Liver (tissue), 9 donors: Measurements from ENCODE around the gene TMEM44. TPM values are rescaled to one million over a fixed set of nuclear protein-coding genes. Genes with fewer than 3 reads are reported as not detected.

ENCODE experiments used
- DNase-seq: peaks from one replicate; pipeline ENCODE4 v3.0.0-alpha.2; 2017; ENCODE audit warnings: low spot score
- H3K27ac ChIP-seq, 2 donors: one replicate each; pipeline ENCODE4 v1.7.0; 2013; ENCODE audit warnings: inconsistent platforms in 2 of 2, low read length in 2 of 2, control low read depth in 1 of 2, low read depth in 1 of 2, mild to moderate bottlenecking in 1 of 2
- H3K27me3 ChIP-seq, 4 donors: one replicate each; pipeline versions ENCODE4 v1.6.1 to v1.7.0; 2013; ENCODE audit warnings: low read length in 3 of 4, inconsistent platforms in 1 of 4, mild to moderate bottlenecking in 1 of 4, moderate library complexity in 1 of 4; ENCODE audit not compliant: control insufficient read depth in 4 of 4, insufficient read depth in 4 of 4
- H3K36me3 ChIP-seq, 4 donors: one replicate each; pipeline versions ENCODE4 v1.6.1 to v1.7.0; 2013; ENCODE audit warnings: low read length in 3 of 4, mild to moderate bottlenecking in 3 of 4, low read depth in 1 of 4, moderate library complexity in 1 of 4; ENCODE audit not compliant: control insufficient read depth in 4 of 4, insufficient read depth in 3 of 4
- H3K4me1 ChIP-seq, 4 donors: one replicate each; pipeline versions ENCODE4 v1.6.1 to v1.7.0; 2013; ENCODE audit warnings: low read length in 3 of 4, mild to moderate bottlenecking in 3 of 4, moderate library complexity in 1 of 4; ENCODE audit not compliant: control insufficient read depth in 4 of 4, insufficient read depth in 4 of 4
- H3K4me3 ChIP-seq, 3 donors: one replicate each; pipeline versions ENCODE4 v1.6.1 to v1.7.0; 2013; ENCODE audit warnings: low read length in 3 of 3, control low read depth in 1 of 3, low read depth in 1 of 3, mild to moderate bottlenecking in 1 of 3
- H3K9ac ChIP-seq, 2 donors: one replicate each; pipeline ENCODE4 v1.7.0; 2013; ENCODE audit warnings: low read length in 2 of 2, mild to moderate bottlenecking in 2 of 2, moderate library complexity in 2 of 2, control low read depth in 1 of 2, low read depth in 1 of 2
- H3K9me3 ChIP-seq, 4 donors: one replicate each; pipeline versions ENCODE4 v1.6.1 to v1.7.0; 2013; ENCODE audit warnings: low read length in 3 of 4; ENCODE audit not compliant: control insufficient read depth in 4 of 4
- ATF3 ChIP-seq: IDR thresholded peaks from 2 replicates; pipeline ENCODE4 v1.6.1; 2016; ENCODE audit warnings: antibody characterized with exemption
- CTCF ChIP-seq: fragments of 150-350 bp; IDR thresholded peaks from 2 replicates; pipeline ENCODE4 v1.5.1; 2017; ENCODE audit warnings: improper control_type of control experiment, low read depth, low read length; ENCODE audit not compliant: missing input control
- EGR1 ChIP-seq, 2 donors: IDR thresholded peaks; 2 replicates each; pipeline ENCODE4 v1.6.1; 2016 to 2018; ENCODE audit warnings: antibody characterized with exemption in 2 of 2, low read depth in 2 of 2
- FOXA1 ChIP-seq: IDR thresholded peaks from 2 replicates; pipeline ENCODE4 v1.6.1; 2016; ENCODE audit warnings: antibody characterized with exemption
- FOXA2 ChIP-seq: IDR thresholded peaks from 2 replicates; pipeline ENCODE4 v1.6.1; 2016; ENCODE audit warnings: antibody characterized with exemption
- GABPA ChIP-seq, 2 donors: IDR thresholded peaks in 1 of 2; conservative IDR thresholded peaks in 1 of 2; 2 replicates each; pipeline ENCODE4 v1.6.1; 2016; ENCODE audit warnings: antibody characterized with exemption in 2 of 2, mild to moderate bottlenecking in 1 of 2, moderate library complexity in 1 of 2
- HNF4A ChIP-seq, 2 donors: conservative IDR thresholded peaks; 2 replicates each; pipeline ENCODE4 v1.6.1; 2016; ENCODE audit warnings: antibody characterized with exemption in 2 of 2, mild to moderate bottlenecking in 2 of 2
- HNF4G ChIP-seq: IDR thresholded peaks from 2 replicates; pipeline ENCODE4 v1.6.1; 2016; ENCODE audit warnings: antibody characterized with exemption
- JUND ChIP-seq, 2 donors: IDR thresholded peaks; 2 replicates each; pipeline ENCODE4 v1.6.1; 2016; ENCODE audit warnings: antibody characterized with exemption in 2 of 2
- MAX ChIP-seq: IDR thresholded peaks from 2 replicates; pipeline ENCODE4 v1.6.1; 2016; ENCODE audit warnings: antibody characterized with exemption
- NR2F2 ChIP-seq: IDR thresholded peaks from 2 replicates; pipeline ENCODE4 v1.6.1; 2016; ENCODE audit warnings: antibody characterized with exemption
- RAD21 ChIP-seq, 2 donors: IDR thresholded peaks; 2 replicates each; pipeline ENCODE4 v1.6.1; 2016; ENCODE audit warnings: antibody characterized with exemption in 2 of 2, mild to moderate bottlenecking in 2 of 2
- REST ChIP-seq: IDR thresholded peaks from 2 replicates; pipeline ENCODE4 v1.6.1; 2016; ENCODE audit warnings: antibody characterized with exemption, mild to moderate bottlenecking
- RXRA ChIP-seq, 2 donors: IDR thresholded peaks; 2 replicates each; pipeline ENCODE4 v1.6.1; 2017 to 2018; ENCODE audit warnings: antibody characterized with exemption in 2 of 2, mild to moderate bottlenecking in 1 of 2
- SP1 ChIP-seq: IDR thresholded peaks from 2 replicates; pipeline ENCODE4 v1.6.1; 2018; ENCODE audit warnings: antibody characterized with exemption, mild to moderate bottlenecking
- TAF1 ChIP-seq: conservative IDR thresholded peaks from 2 replicates; pipeline ENCODE4 v1.6.1; 2016; ENCODE audit warnings: antibody characterized with exemption, mild to moderate bottlenecking
- YY1 ChIP-seq: IDR thresholded peaks from 2 replicates; pipeline ENCODE4 v1.6.1; 2016; ENCODE audit warnings: antibody characterized with exemption, mild to moderate bottlenecking
- ZBTB33 ChIP-seq: IDR thresholded peaks from 2 replicates; pipeline ENCODE4 v1.6.1; 2016; ENCODE audit warnings: antibody characterized with exemption
- WGBS: extraction: QIAGEN DNeasy Blood & Tissue Kit; methylation state at CpG from one replicate; pipeline ENCODE4 v1.1.7; 2013; 5-methylcytosine and 5-hydroxymethylcytosine counted together
- polyA plus RNA-seq, 2 donors: library from polyadenylated mRNA; stranded (reverse) in 1 of 2; unstranded in 1 of 2; fragments of 200-250 nt in 1 of 2; fragments of >200 nt in 1 of 2; fragmentation: Nextera tagmentation in 1 of 2; extraction: Ambion mirVana in 1 of 2; gene quantifications; one replicate each; pipeline versions ENCODE4 v1.2.1 to v1.2.3, GENCODE V29; 2013 to 2015
- total RNA-seq, 2 donors: library from RNA; depleted of rRNA; stranded (reverse); fragments of >200 nt; gene quantifications; one replicate each; pipeline ENCODE4 v1.2.3, GENCODE V29; 2014
- donor health status: healthy.
- donor health status: healthy.
- donor health status: healthy.
- donor health status: healthy.
- donor health status: healthy.

The TMEM44 gene
- total and polyA plus RNA-seq, 4 donors, result 1.8 to 5.0 (median 3.2) TPM

- TF ChIP-seq TAF1 (no peak), RAD21 (IDR thresholded peaks at IDR 0.05) (peak in 1 of 2 donors; percentile 24), FOXA2 (no peak), CTCF (peak; percentile 15)
These were observed 58.4 kb downstream of the TMEM44 start for GRCh38 chr3:194574639-194575483.

GRCh38 chr3:194573680-194574437, 59.4 kb downstream of the TMEM44 start:
- Histone ChIP-seq H3K4me1 (peaks cover 5 to 15% (median 13%) of the 10 kb centered on the region in 4 donors), H3K36me3 (no peaks in the 10 kb centered on the region), H3K9me3 (no peaks in the 10 kb centered on the region), H3K4me3 (no peak overlapping the region), H3K27ac (no peak overlapping the region), H3K9ac (no peak overlapping the region), H3K27me3 (no peaks in the 10 kb centered on the region)
- TF ChIP-seq CTCF (peak; percentile 66), GABPA (IDR thresholded peaks at IDR 0.05 in 1 of 2, conservative IDR thresholded peaks at IDR 0.05 in 1 of 2) (no peak), YY1 (no peak), MAX (no peak), JUND (IDR thresholded peaks at IDR 0.05) (no peak), HNF4A (conservative IDR thresholded peaks at IDR 0.05) (peak in 1 of 2 donors; percentile 6), NR2F2 (no peak), REST (no peak), FOXA1 (no peak), FOXA2 (no peak), ZBTB33 (no peak), EGR1 (IDR thresholded peaks at IDR 0.05; ENCODE audit: low read depth in 2 of 2) (no peak), ATF3 (no peak), SP1 (no peak), TAF1 (no peak), RAD21 (IDR thresholded peaks at IDR 0.05) (peak; percentile 90 to 94), RXRA (IDR thresholded peaks at IDR 0.05) (peak in 1 of 2 donors; percentile 37), HNF4G (no peak)
- WGBS, result 61% methylated on average over 10 of the region's 10 CpGs
- no peak for DNase-seq

More at GRCh38 chr3:194574639-194575483, 58.4 kb downstream of the TMEM44 start:
- Histone ChIP-seq H3K9me3 (no peaks in the 10 kb centered on the region), H3K4me1 (peaks cover 5 to 15% (median 13%) of the 10 kb centered on the region in 4 donors), H3K4me3 (no peak overlapping the region), H3K36me3 (no peaks in the 10 kb centered on the region), H3K27ac (no peak overlapping the region), H3K9ac (no peak overlapping the region), H3K27me3 (no peaks in the 10 kb centered on the region)
- 77% methylated on average over 15 of the region's 15 CpGs for WGBS
- DNase-seq, result no peak
